Upper lobe of right lung (tissue), 1 donor: ENCODE results near the gene MIEF1. TPM values are rescaled to one million over a fixed set of nuclear protein-coding genes. Genes with fewer than 3 reads are reported as not detected.

Experiments
- ATAC-seq: fragments of 200-7000 bp; cut with Tn5 transposase; one replicate; pipeline ENCODE4 v1.9.1; 2020; ENCODE audit warnings: mild to moderate bottlenecking, moderate library complexity
- DNase-seq: peaks from one replicate; pipeline ENCODE4 v3.0.0-alpha.2; 2020
- H3K27ac ChIP-seq: fragments of 200-600 bp; one replicate; pipeline ENCODE4 v1.8.0; 2022
- H3K27me3 ChIP-seq: fragments of 200-600 bp; one replicate; pipeline ENCODE4 v1.8.0; 2022; ENCODE audit warnings: mild to moderate bottlenecking
- H3K36me3 ChIP-seq: fragments of 200-600 bp; one replicate; pipeline ENCODE4 v1.8.0; 2022
- H3K4me1 ChIP-seq: fragments of 200-600 bp; one replicate; pipeline ENCODE4 v1.8.0; 2022
- H3K4me3 ChIP-seq: fragments of 200-600 bp; one replicate; pipeline ENCODE4 v1.8.0; 2022; ENCODE audit warnings: mild to moderate bottlenecking
- H3K9me3 ChIP-seq: fragments of 200-600 bp; one replicate; pipeline ENCODE4 v1.8.0; 2022
- intact Hi-C: fragments of 100-400 bp; cut with DNase I; formaldehyde crosslinking; loops from one replicate; pipeline ENCODE4 v1.11.0; 2022
- total RNA-seq: library from RNA; stranded (reverse); fragmentation: NEBNext Ultra II Directional; extraction: Animal tissue kit (Norgen Biotek cat#: 25700); gene quantifications from one replicate; pipeline ENCODE4 v1.2.1, GENCODE V29; 2021
- TF ChIP-seq, protein P1 (sequence below): fragments of 200-600 bp; IDR thresholded peaks from one replicate; pipeline ENCODE4 v1.8.0; 2022; ENCODE audit warnings: antibody characterized with exemption
- donor health status: DM: no; HTN: yes; CAD: no; lungs with severe emphysema.

The MIEF1 gene
- total RNA-seq, 1 donor from 2014 or later: 24.3 TPM

DNA sequence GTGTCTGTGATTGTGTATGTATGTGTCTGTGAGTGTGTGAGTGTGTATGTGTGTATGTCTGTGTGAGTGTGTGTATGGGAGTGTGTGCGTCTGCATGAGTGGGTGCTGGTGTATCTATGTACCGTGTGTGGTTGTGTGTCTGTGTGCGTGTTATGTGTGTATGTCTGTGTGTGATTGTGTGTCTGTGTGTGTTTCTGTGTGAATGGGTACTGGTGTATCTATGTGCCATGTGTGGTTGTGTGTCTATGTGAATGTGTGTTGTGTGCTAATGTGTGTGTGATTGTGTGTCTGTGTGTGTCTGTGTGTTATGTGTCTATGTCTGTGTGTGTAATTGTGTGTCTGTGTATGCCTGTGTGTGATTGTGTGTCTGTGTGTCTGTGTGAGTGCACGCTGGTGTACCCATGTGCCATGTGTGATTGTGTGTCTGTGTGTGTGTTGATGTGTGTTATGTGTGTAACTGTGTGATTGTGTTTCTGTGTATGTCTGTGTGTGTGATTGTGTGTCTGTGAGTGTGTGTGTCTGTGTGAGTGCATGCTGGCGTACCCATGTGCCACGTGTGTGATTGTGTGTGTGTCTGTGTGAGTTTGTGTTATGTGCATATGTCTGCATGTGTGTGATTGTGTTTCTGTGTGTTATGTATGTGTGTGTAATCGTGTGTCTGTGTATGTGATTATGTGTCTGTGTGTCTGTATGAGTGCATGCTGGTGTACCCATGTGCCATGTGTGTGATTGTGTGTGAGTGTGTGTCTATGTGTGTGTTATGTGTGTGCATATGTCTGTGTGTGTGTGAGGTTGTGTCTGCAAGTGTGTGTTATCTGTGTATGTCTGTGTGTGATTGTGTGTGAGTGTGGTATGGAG is 61.7 kb downstream of the MIEF1 start:
- DNase-seq: no peak
- TF ChIP-seq, protein P1, sequence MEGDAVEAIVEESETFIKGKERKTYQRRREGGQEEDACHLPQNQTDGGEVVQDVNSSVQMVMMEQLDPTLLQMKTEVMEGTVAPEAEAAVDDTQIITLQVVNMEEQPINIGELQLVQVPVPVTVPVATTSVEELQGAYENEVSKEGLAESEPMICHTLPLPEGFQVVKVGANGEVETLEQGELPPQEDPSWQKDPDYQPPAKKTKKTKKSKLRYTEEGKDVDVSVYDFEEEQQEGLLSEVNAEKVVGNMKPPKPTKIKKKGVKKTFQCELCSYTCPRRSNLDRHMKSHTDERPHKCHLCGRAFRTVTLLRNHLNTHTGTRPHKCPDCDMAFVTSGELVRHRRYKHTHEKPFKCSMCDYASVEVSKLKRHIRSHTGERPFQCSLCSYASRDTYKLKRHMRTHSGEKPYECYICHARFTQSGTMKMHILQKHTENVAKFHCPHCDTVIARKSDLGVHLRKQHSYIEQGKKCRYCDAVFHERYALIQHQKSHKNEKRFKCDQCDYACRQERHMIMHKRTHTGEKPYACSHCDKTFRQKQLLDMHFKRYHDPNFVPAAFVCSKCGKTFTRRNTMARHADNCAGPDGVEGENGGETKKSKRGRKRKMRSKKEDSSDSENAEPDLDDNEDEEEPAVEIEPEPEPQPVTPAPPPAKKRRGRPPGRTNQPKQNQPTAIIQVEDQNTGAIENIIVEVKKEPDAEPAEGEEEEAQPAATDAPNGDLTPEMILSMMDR: no peak
- Histone ChIP-seq H3K27ac (no peak overlapping the region), H3K9me3 (no peaks in the 10 kb centered on the region), H3K4me1 (no peaks in the 10 kb centered on the region), H3K4me3 (no peak overlapping the region), H3K27me3 (peaks cover 44% of the 10 kb centered on the region), H3K36me3 (no peaks in the 10 kb centered on the region)
- intact Hi-C loops: no loop called here
- no peak for ATAC-seq

DNA sequence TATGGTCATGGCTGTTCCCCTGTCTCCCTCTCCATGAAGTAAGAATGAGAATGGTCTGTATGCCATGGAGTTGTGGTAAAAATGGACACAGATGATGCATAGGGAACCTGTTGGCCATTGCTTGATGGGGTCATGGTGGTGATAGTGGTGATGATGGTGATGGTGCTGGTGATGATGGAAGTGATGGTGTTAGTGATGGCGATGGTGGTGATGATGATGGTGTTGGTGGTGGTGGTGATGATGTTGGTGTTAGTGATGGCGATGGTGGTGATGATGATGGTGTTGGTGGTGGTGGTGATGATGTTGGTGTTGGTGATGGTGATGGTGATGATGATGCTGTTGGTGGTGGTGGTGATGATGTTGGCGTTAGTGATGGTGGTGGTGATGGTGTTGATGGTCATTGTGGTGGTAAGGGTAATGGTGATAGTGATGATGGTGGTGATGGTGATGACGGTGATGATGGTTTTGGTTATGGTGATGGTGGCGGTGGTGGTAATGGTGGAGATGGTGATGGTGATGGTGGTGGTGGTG is 63.4 kb downstream of the MIEF1 start:
- TF ChIP-seq, protein P1: no peak
- no peaks in the 10 kb centered on the region for H3K9me3 ChIP-seq
- intact Hi-C loops: no loop called here
- DNase-seq (no peak), ATAC-seq (no peak)
- H3K36me3 ChIP-seq: no peaks in the 10 kb centered on the region
- no peaks in the 10 kb centered on the region for H3K4me1 ChIP-seq
- no peak overlapping the region for H3K27ac ChIP-seq
- no peak overlapping the region for H3K4me3 ChIP-seq
- peaks cover 27% of the 10 kb centered on the region for H3K27me3 ChIP-seq

DNA sequence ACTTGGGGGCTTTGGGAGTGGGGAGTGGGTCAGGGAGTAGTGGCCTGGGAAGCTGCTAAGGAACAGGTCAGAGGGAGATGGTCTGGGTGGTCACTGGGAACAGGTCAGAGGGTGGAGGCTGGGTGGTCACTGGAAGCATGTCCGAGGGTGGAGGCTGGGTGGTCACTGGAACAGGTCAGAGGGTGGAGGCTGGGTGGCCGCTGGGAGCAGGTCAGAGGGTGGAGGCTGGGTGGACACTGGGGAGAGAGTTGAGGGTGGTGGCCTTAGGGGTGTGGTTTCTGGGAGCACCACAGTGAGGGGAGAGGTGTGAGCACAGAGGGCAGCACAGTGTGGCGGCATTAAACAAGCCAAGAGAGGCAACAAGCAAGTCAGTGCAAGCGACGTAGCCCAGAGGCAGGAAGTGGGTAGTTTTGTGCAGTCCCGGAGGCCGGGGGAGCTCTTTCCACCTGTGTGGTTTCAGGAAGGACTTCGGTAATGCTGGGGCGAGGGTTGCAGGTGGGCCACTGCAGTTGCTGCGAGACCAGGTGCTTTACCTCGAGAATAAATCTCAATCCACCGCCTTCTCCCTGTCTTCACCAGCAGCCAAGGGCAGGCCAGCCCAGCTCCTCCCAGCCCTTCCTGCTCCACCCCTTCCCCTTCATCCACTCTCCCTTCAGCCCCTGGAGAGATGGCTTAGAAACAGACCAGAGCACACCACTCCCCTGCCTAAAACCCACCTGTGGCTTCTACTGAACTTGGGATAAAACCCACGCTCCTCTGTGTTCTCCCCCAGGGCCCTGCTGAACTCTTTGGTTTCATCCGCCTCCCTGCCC is 65.3 kb downstream of the MIEF1 start:
- Histone ChIP-seq H3K27me3 (peaks cover 15% of the 10 kb centered on the region), H3K27ac (no peak overlapping the region), H3K4me3 (no peak overlapping the region), H3K36me3 (no peaks in the 10 kb centered on the region), H3K4me1 (no peaks in the 10 kb centered on the region), H3K9me3 (no peaks in the 10 kb centered on the region)
- TF ChIP-seq, protein P1: no peak
- intact Hi-C loops: no loop called here
- ATAC-seq (no peak), DNase-seq (no peak)

Other genes with a start within 250 kb of the MIEF1 start
- gene RPL3, start 182.7 kb upstream of the MIEF1 start, total RNA-seq: 1,573 TPM
- gene SYNGR1, start 152.3 kb upstream of the MIEF1 start, total RNA-seq: 14.0 TPM
- gene TAB1, start 102.5 kb upstream of the MIEF1 start, total RNA-seq: 31.0 TPM
- 34.8 TPM for gene MGAT3, start 45.3 kb upstream of the MIEF1 start, total RNA-seq
- gene ATF4, start 18.3 kb downstream of the MIEF1 start, total RNA-seq: 327 TPM
- 72.5 TPM for gene RPS19BP1, start 30.5 kb downstream of the MIEF1 start, total RNA-seq
- gene CACNA1I, start 68.5 kb downstream of the MIEF1 start, total RNA-seq: 0.32 TPM